A673 (cell line): Measurements from ENCODE around the gene ENPP1. TPM values are rescaled to one million over a fixed set of nuclear protein-coding genes. Genes with fewer than 3 reads are reported as not detected.

ENCODE experiments used
- BruUV-seq: library from RNA; stranded (reverse); fragments of 400-500 nt; replicated peaks from 2 replicates; lab custom pipeline; 2021; lab: Mats Ljungman, UMichigan
- CTCF ChIA-PET: fragments of 300-600 bp; sonication (Branson Sonifier 250); formaldehyde crosslinking; loops from one replicate; lab custom pipeline; 2022; ENCODE audit warnings: antibody characterized with exemption; lab: Charles Lee
- POLR2A ChIA-PET: fragments of 300-600 bp; sonication (Branson Sonifier 250); formaldehyde crosslinking; loops from one replicate; lab custom pipeline; 2022; ENCODE audit warnings: antibody characterized with exemption; ENCODE audit not compliant: low non-redundant PET; lab: Charles Lee
- DNase-seq: peaks from one replicate; pipeline ENCODE4 v3.0.0-alpha.2; 2015; ENCODE audit warnings: low spot score
- H3K27ac ChIP-seq: fragments of 200-600 bp; sonication (generic); 2 replicates; pipeline ENCODE4 v1.5.1; 2016; ENCODE audit warnings: mixed run types, low read depth, mild to moderate bottlenecking, mixed read lengths, antibody characterized with exemption, low read length; ENCODE audit not compliant: poor library complexity, severe bottlenecking
- H3K27me3 ChIP-seq: fragments of 200-600 bp; sonication (generic); replicated peaks from 2 replicates; pipeline ENCODE4 v1.6.1; 2017; ENCODE audit warnings: mixed run types, low read depth, mild to moderate bottlenecking, mixed read lengths, antibody characterized with exemption, low read length; ENCODE audit not compliant: insufficient read depth, poor library complexity
- H3K36me3 ChIP-seq: fragments of 200-600 bp; sonication (generic); 2 replicates; pipeline ENCODE4 v1.6.1; 2016; ENCODE audit warnings: mixed run types, mild to moderate bottlenecking, mixed read lengths, antibody characterized with exemption, low read length; ENCODE audit not compliant: insufficient read depth, poor library complexity, severe bottlenecking
- H3K4me1 ChIP-seq: fragments of 200-600 bp; sonication (generic); 2 replicates; pipeline ENCODE4 v1.6.1; 2017; ENCODE audit warnings: mixed run types, mild to moderate bottlenecking, mixed read lengths, antibody characterized with exemption, low read length; ENCODE audit not compliant: insufficient read depth, poor library complexity, severe bottlenecking
- H3K4me3 ChIP-seq: fragments of 200-600 bp; sonication (generic); 2 replicates; pipeline ENCODE4 v1.5.1; 2016; ENCODE audit warnings: low read depth, mixed run types, mild to moderate bottlenecking, mixed read lengths, low read length; ENCODE audit not compliant: poor library complexity, severe bottlenecking
- H3K9me3 ChIP-seq: fragments of 200-600 bp; sonication (generic); 2 replicates; pipeline ENCODE4 v1.6.1; 2016; ENCODE audit warnings: mixed run types, low read depth, mild to moderate bottlenecking, mixed read lengths, antibody characterized with exemption, low read length; ENCODE audit not compliant: poor library complexity, severe bottlenecking
- EZH2 ChIP-seq: fragments of 200-600 bp; sonication (generic); IDR thresholded peaks from 2 replicates; pipeline ENCODE4 v1.6.1; 2017; ENCODE audit warnings: borderline replicate concordance, low read depth, mild to moderate bottlenecking, mixed read lengths, antibody characterized with exemption, low read length; ENCODE audit not compliant: poor library complexity, severe bottlenecking
- intact Hi-C: fragments of 100-400 bp; cut with micrococcal nuclease; formaldehyde crosslinking; loops from one replicate; pipeline ENCODE4 v1.10.0; 2022; ENCODE audit not compliant: unreplicated experiment
- total RNA-seq: library from RNA; stranded (reverse); gene quantifications from 2 replicates; pipeline ENCODE4 v1.2.3, GENCODE V29; 2021
- TF ChIP-seq, protein P1 (sequence below): fragments of 300-800, 200-600 bp; sonication (generic); conservative IDR thresholded peaks from 2 replicates; pipeline ENCODE4 v1.5.1; 2017; ENCODE audit warnings: low read depth, mild to moderate bottlenecking, antibody characterized with exemption, low read length, moderate library complexity, mixed read lengths

The ENPP1 gene
- total RNA-seq, 1 experiment from 2014 or later = 19.5 TPM

DNA sequence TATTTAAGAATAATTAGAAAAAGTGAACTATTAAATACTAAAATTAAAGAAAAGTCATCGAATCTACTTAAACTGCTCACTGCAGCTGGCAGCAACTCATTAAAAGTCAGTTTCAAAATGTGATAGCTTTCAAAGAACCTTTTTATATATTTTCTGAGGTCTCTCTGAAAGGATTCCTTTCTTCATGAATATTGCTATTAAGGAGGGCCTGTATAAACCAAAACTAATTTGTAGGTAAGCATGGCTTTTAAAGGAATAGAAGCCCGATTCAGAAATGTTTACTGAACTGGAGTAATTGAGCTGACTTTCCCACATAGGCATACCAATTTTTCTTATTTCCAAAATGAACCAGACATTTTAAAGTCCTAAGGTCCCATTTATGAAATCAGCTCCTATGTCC, 41.2 kb upstream of the ENPP1 start:
- CTCF ChIA-PET = no interaction called here
- Histone ChIP-seq H3K4me1 (peaks cover 42% of the 10 kb centered on the region), H3K27me3 (no peaks in the 10 kb centered on the region), H3K27ac (no peak overlapping the region), H3K36me3 (no peaks in the 10 kb centered on the region), H3K9me3 (no peaks in the 10 kb centered on the region), H3K4me3 (no peak overlapping the region)
- POLR2A ChIA-PET = no interaction called here
- no peak for DNase-seq
- intact Hi-C loops = no loop called here
- BruUV-seq = no TSS peak
- TF ChIP-seq, protein P1, sequence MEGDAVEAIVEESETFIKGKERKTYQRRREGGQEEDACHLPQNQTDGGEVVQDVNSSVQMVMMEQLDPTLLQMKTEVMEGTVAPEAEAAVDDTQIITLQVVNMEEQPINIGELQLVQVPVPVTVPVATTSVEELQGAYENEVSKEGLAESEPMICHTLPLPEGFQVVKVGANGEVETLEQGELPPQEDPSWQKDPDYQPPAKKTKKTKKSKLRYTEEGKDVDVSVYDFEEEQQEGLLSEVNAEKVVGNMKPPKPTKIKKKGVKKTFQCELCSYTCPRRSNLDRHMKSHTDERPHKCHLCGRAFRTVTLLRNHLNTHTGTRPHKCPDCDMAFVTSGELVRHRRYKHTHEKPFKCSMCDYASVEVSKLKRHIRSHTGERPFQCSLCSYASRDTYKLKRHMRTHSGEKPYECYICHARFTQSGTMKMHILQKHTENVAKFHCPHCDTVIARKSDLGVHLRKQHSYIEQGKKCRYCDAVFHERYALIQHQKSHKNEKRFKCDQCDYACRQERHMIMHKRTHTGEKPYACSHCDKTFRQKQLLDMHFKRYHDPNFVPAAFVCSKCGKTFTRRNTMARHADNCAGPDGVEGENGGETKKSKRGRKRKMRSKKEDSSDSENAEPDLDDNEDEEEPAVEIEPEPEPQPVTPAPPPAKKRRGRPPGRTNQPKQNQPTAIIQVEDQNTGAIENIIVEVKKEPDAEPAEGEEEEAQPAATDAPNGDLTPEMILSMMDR = no peak
- no peak for TF ChIP-seq EZH2

DNA sequence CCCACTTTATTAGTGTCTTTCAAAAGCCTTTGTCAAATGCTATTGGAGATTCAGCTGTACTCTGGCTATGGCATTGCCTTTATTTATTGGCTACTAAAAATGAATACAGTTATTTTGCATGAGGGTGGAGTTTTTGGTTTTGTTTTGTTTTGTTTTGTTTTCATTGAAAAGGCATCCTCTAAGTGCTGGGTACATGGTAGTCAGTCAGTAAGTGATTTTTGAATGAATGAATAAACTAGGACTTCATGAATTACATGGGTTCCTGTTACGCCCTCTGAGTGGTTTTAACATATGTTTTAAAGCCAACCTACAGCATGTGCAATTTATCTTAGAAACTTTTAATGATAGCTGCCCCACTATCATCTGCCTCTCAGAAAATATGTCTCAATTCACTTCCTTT, 38.9 kb upstream of the ENPP1 start:
- H3K27me3 ChIP-seq = no peaks in the 10 kb centered on the region
- intact Hi-C loops = no loop called here
- CTCF ChIA-PET = no interaction called here
- BruUV-seq = no TSS peak
- peaks cover 21% of the 10 kb centered on the region for H3K4me1 ChIP-seq
- POLR2A ChIA-PET = no interaction called here
- no peaks in the 10 kb centered on the region for H3K36me3 ChIP-seq
- H3K4me3 ChIP-seq = no peak overlapping the region
- no peak overlapping the region for H3K27ac ChIP-seq
- DNase-seq = no peak
- TF ChIP-seq EZH2 = no peak
- TF ChIP-seq, protein P1 = no peak
- no peaks in the 10 kb centered on the region for H3K9me3 ChIP-seq

DNA sequence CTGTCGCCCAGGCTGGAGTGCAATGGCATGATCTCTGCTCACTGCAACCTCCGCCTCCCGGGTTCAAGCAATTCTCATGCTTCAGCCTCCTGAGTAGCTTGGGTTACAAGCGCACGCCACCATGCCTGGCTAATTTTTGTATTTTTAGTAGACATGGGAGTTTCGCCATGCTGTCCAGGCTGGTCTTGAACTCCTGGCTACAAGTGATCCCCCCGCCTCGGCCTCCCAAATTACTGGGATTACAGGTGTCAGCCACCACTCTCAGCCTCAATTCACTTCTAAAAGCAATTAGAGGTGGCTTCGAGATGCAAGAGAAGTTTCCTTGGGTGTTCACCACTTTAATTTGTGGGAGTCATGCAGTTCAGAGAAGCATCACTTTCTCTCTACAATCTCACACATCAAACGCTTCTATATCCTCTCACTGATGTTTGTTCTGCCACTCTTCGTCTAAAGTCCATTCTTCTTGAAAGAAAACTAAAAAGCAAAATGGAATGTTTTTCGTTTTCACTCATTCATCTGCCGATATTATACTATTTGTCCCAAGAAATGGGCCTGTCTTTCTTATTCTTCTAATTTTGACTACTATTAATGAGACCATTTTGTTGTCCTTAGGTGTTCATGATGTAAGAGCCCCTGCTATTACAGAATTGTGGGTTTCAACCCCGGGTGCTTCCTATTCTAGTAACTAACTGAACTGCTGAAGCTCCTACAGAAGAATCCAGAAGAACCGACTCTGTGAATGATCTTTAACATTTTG, 38.3 kb upstream of the ENPP1 start:
- no peaks in the 10 kb centered on the region for H3K27me3 ChIP-seq
- H3K4me3 ChIP-seq = no peak overlapping the region
- DNase-seq = no peak
- H3K9me3 ChIP-seq = no peaks in the 10 kb centered on the region
- no peaks in the 10 kb centered on the region for H3K36me3 ChIP-seq
- peaks cover 15% of the 10 kb centered on the region for H3K4me1 ChIP-seq
- no TSS peak for BruUV-seq
- POLR2A ChIA-PET = no interaction called here
- CTCF ChIA-PET = no interaction called here
- no peak for TF ChIP-seq EZH2
- TF ChIP-seq, protein P1 = no peak
- intact Hi-C loops = no loop called here
- no peak overlapping the region for H3K27ac ChIP-seq
